Cerebellar nuclear complex (tissue), 1 donor: ENCODE data around the gene SLC25A6.
"Not testable (repeated sequence)": the region's sequence is repeated elsewhere in the genome, so short reads cannot be mapped to it uniquely, and the experiment has no call there.

Experiments
- DNase-seq, 2 experiments: peaks; one replicate each; lab custom pipeline; 2025; lab: John Stamatoyannopoulos, UW

The SLC25A6 gene

GRCh38 chrX:1354036-1355019 lies 37.6 kb downstream of the SLC25A6 start:
- DNase-seq: no peak

GRCh38 chrX:1351981-1352714 lies 39.8 kb downstream of the SLC25A6 start:
- DNase-seq: no peak

GRCh38 chrX:1349606-1350005 lies 42.3 kb downstream of the SLC25A6 start:
- not testable (repeated sequence) for DNase-seq

- DNase-seq: no peak
These were observed 50.2 kb downstream of the SLC25A6 start for GRCh38 chrX:1341545-1342184.

- DNase-seq: no peak
These were observed 54.7 kb downstream of the SLC25A6 start for GRCh38 chrX:1336948-1337779.

GRCh38 chrX:1336331-1336943 lies 55.5 kb downstream of the SLC25A6 start, which contains the start of gene IL3RA:
Gene IL3RA (plus strand): TSS chrX:1336785. CDS start chrX:1341766, 4,981 bp downstream.
- DNase-seq: no peak
